ENCODE measurements around the gene ATP5F1D.

DNA sequence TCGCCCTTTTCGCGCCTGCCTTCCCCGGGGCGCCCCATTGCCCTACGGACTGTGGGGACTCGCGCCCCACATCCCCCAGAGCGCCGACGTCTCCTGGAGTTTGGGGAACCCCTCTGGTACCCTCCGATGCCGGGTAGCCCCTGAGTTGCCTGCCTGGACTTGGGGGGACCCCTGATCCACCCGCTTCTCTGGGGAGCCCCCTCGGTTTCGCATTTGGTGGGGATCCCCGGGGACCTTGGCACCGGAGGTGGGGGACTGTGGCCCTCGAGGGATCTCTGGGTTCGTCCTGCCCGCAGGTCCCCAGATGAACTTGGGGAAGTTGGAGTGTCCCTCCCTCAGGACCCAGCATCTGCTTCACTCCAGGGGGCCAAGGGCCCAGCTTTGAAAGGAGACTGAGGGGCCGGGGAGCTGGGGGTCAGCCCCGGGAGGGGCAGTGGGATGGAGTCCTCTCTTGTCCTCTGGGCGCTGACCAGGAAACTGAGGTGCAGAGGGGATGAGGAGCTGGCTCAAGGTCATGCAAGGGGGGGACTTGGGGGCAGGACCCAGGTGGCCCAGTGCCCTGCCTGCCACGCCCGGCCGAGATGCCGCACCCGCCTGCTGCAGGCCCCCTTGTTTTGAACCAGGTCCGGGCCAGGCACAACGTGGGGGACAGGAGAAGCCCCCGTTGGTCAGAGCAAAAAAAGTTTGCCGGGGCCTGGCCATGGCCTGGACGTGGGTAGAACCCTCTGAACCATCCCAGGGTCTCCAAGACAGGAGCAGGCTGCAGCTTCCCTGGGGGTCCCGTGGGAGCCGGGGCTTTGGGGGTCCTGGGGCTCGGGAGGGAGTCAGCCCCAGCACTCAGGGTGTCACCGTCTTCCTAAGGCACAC is 45.2 kb downstream of the ATP5F1D start:
- TF ChIP-seq, protein P1, sequence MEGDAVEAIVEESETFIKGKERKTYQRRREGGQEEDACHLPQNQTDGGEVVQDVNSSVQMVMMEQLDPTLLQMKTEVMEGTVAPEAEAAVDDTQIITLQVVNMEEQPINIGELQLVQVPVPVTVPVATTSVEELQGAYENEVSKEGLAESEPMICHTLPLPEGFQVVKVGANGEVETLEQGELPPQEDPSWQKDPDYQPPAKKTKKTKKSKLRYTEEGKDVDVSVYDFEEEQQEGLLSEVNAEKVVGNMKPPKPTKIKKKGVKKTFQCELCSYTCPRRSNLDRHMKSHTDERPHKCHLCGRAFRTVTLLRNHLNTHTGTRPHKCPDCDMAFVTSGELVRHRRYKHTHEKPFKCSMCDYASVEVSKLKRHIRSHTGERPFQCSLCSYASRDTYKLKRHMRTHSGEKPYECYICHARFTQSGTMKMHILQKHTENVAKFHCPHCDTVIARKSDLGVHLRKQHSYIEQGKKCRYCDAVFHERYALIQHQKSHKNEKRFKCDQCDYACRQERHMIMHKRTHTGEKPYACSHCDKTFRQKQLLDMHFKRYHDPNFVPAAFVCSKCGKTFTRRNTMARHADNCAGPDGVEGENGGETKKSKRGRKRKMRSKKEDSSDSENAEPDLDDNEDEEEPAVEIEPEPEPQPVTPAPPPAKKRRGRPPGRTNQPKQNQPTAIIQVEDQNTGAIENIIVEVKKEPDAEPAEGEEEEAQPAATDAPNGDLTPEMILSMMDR (IDR thresholded peaks at IDR 0.05): no peak
- TF ChIP-seq POLR2A (IDR thresholded peaks at IDR 0.05): no peak
- no peak for TF ChIP-seq POLR2AphosphoS5 (IDR thresholded peaks at IDR 0.05)

All from upper lobe of left lung (tissue), 4 donors.